GM21528 (cell line): ENCODE measurements around the gene CPNE2.

Experiments used
- ATAC-seq: cut with Tn5 transposase; IDR thresholded peaks from one replicate; pipeline ENCODE4 v1.9.1; 2021; ENCODE audit warnings: mild to moderate bottlenecking, moderate library complexity; ENCODE audit not compliant: unreplicated experiment, low FRiP score

The CPNE2 gene

GRCh38 chr16:57159447-57159846 lies 67.1 kb downstream of the CPNE2 start:
- ATAC-seq, result no peak

- ATAC-seq, result no peak
Observed at GRCh38 chr16:57163842-57164241, 71.5 kb downstream of the CPNE2 start.

GRCh38 chr16:57165483-57165882 lies 73.1 kb downstream of the CPNE2 start:
- no peak for ATAC-seq

GRCh38 chr16:57165938-57166337 lies 73.6 kb downstream of the CPNE2 start:
- ATAC-seq, result no peak

GRCh38 chr16:57166451-57166850 lies 74.1 kb downstream of the CPNE2 start:
- ATAC-seq, result no peak

GRCh38 chr16:57166951-57167350 lies 74.6 kb downstream of the CPNE2 start:
- ATAC-seq, result no peak

- no peak for ATAC-seq
Observed at GRCh38 chr16:57167538-57167937, 75.2 kb downstream of the CPNE2 start.

- no peak for ATAC-seq
Observed at GRCh38 chr16:57167953-57168352, 75.6 kb downstream of the CPNE2 start.

GRCh38 chr16:57169327-57169726 lies 76.9 kb downstream of the CPNE2 start:
- ATAC-seq, result no peak

- no peak for ATAC-seq
Observed at GRCh38 chr16:57172721-57173290, 80.4 kb downstream of the CPNE2 start.

GRCh38 chr16:57175896-57176295 lies 83.5 kb downstream of the CPNE2 start:
- no peak for ATAC-seq

- no peak for ATAC-seq
Observed at GRCh38 chr16:57178196-57178595, 85.8 kb downstream of the CPNE2 start.

GRCh38 chr16:57178793-57179212 lies 86.4 kb downstream of the CPNE2 start:
- ATAC-seq, result no peak

- ATAC-seq, result no peak
Observed at GRCh38 chr16:57179215-57179828, 86.9 kb downstream of the CPNE2 start.

- no peak for ATAC-seq
Observed at GRCh38 chr16:57184113-57184512, 91.7 kb downstream of the CPNE2 start.

GRCh38 chr16:57184887-57185445 lies 92.6 kb downstream of the CPNE2 start:
- no peak for ATAC-seq

- peak; percentile 43 for ATAC-seq
Observed at GRCh38 chr16:57185446-57185944, 93.1 kb downstream of the CPNE2 start.

- peak; percentile 88 for ATAC-seq
Observed at GRCh38 chr16:57185945-57186871, 93.8 kb downstream of the CPNE2 start, which contains the start of the genes PSME3IP1 and RSPRY1. TSS of gene PSME3IP1 (minus strand) at chr16:57186039. CDS start at chr16:57173854, 12,185 bp downstream. TSS of gene RSPRY1 (plus strand) at chr16:57186329. CDS start at chr16:57204659, 18,330 bp downstream.

GRCh38 chr16:57186872-57187854 lies 94.8 kb downstream of the CPNE2 start:
- ATAC-seq, result peak; percentile 10
